Mucosa of descending colon (tissue), 3 donors: ENCODE results near the gene ERC1. TPM values are rescaled to one million over a fixed set of nuclear protein-coding genes. Genes with fewer than 3 reads are reported as not detected.
"Not testable (repeated sequence)": the region's sequence is repeated elsewhere in the genome, so short reads cannot be mapped to it uniquely, and the experiment has no call there.

Experiments used
- ATAC-seq: fragments of 200-7000 bp; cut with Tn5 transposase; one replicate; pipeline ENCODE4 v1.9.1; 2020; ENCODE audit warnings: mild to moderate bottlenecking, moderate library complexity
- DNase-seq, 3 donors: peaks; one replicate each; pipeline ENCODE4 v3.0.0-alpha.2; 2020
- H3K36me3 ChIP-seq: fragments of 200-600 bp; one replicate; pipeline ENCODE4 v1.8.0; 2021; ENCODE audit warnings: low read depth, mild to moderate bottlenecking
- H3K4me1 ChIP-seq: fragments of 200-600 bp; one replicate; pipeline ENCODE4 v1.8.0; 2021; ENCODE audit warnings: low read depth, mild to moderate bottlenecking
- H3K4me3 ChIP-seq: fragments of 200-600 bp; one replicate; pipeline ENCODE4 v1.8.0; 2021; ENCODE audit warnings: mild to moderate bottlenecking
- H3K9me3 ChIP-seq: fragments of 200-600 bp; one replicate; pipeline ENCODE4 v1.8.0; 2021; ENCODE audit warnings: mild to moderate bottlenecking
- CTCF ChIP-seq: fragments of 200-600 bp; IDR thresholded peaks from one replicate; pipeline ENCODE4 v1.8.0; 2022; ENCODE audit warnings: antibody characterized with exemption, mild to moderate bottlenecking
- intact Hi-C, 2 donors: fragments of 100-400 bp; cut with DNase I in 1 of 2; cut with micrococcal nuclease in 1 of 2; formaldehyde crosslinking; loops; one replicate each; pipeline versions ENCODE4 v1.11.0 to v1.11.1; 2022; cut with DNase I, micrococcal nuclease
- total RNA-seq, 3 donors: library from RNA; stranded (reverse); fragmentation: NEBNext Ultra II Directional in 2 of 3; extraction: Animal tissue kit (Norgen Biotek cat#: 25700) in 2 of 3; gene quantifications; one replicate each; pipeline versions ENCODE4 v1.2.1 to v1.2.4, GENCODE V29; 2021 to 2023
- donor health status: DM: no; HTN: no; CAD: no; lungs with moderate emphysema.
- donor health status: DM: no; HTN: no; CAD: no.
- donor health status: DM: no; HTN: yes; CAD: no.

The ERC1 gene
- total RNA-seq, 3 donors from 2014 or later, result 42.6 to 76.3 (median 49.6) TPM

- Histone ChIP-seq H3K36me3 (no peaks in the 10 kb centered on the region), H3K4me1 (no peaks in the 10 kb centered on the region), H3K9me3 (no peaks in the 10 kb centered on the region), H3K4me3 (no peak overlapping the region)
- ATAC-seq (no peak), DNase-seq (no peak)
- TF ChIP-seq CTCF, result no peak
- intact Hi-C loops, result no loop called here
Observed at GRCh38 chr12:1046727-1047126, 55.7 kb downstream of the ERC1 start.

GRCh38 chr12:1047898-1048660 lies 57.1 kb downstream of the ERC1 start:
- Histone ChIP-seq H3K4me3 (no peak overlapping the region), H3K36me3 (no peaks in the 10 kb centered on the region), H3K4me1 (no peaks in the 10 kb centered on the region), H3K9me3 (no peaks in the 10 kb centered on the region)
- ATAC-seq, result no peak
- no peak for TF ChIP-seq CTCF
- no peak for DNase-seq
- intact Hi-C loops, result no loop called here

- Histone ChIP-seq H3K9me3 (no peaks in the 10 kb centered on the region), H3K4me1 (no peaks in the 10 kb centered on the region), H3K4me3 (no peak overlapping the region), H3K36me3 (no peaks in the 10 kb centered on the region)
- intact Hi-C loops, result no loop called here
- ATAC-seq (no peak), DNase-seq (no peak)
- no peak for TF ChIP-seq CTCF
Observed at GRCh38 chr12:1050059-1050707, 59.2 kb downstream of the ERC1 start.

GRCh38 chr12:1051672-1052071 lies 60.6 kb downstream of the ERC1 start:
- H3K4me1 ChIP-seq, DNase-seq, ATAC-seq, H3K4me3 ChIP-seq, H3K36me3 ChIP-seq, intact Hi-C loops, H3K9me3 ChIP-seq: not testable (repeated sequence)

GRCh38 chr12:1053690-1054089 lies 62.7 kb downstream of the ERC1 start:
- intact Hi-C loops, result no loop called here
- TF ChIP-seq CTCF, result no peak
- no peak overlapping the region for H3K4me3 ChIP-seq
- DNase-seq (no peak), ATAC-seq (no peak)
- H3K36me3 ChIP-seq, result no peaks in the 10 kb centered on the region
- no peaks in the 10 kb centered on the region for H3K4me1 ChIP-seq
- H3K9me3 ChIP-seq, result no peaks in the 10 kb centered on the region

- no peak for TF ChIP-seq CTCF
- no peak for DNase-seq
- ATAC-seq, result no peak
- H3K9me3 ChIP-seq, result peaks cover 2% of the 10 kb centered on the region
- H3K4me1 ChIP-seq, result no peaks in the 10 kb centered on the region
- H3K4me3 ChIP-seq, result no peak overlapping the region
- no peaks in the 10 kb centered on the region for H3K36me3 ChIP-seq
- intact Hi-C loops, result no loop called here
Observed at GRCh38 chr12:1054117-1054870, 63.3 kb downstream of the ERC1 start.
